Putamen (tissue), 1 donor: ENCODE data around the gene FCN2.

Experiments used
- DNase-seq: peaks from one replicate; pipeline ENCODE4 v3.0.0-alpha.2; 2016; ENCODE audit warnings: low spot score

The FCN2 gene

GRCh38 chr9:134869554-134870300 is 10.9 kb upstream of the FCN2 start:
- no peak for DNase-seq

- no peak for DNase-seq
These were observed 10.3 kb upstream of the FCN2 start for GRCh38 chr9:134870301-134870694.

GRCh38 chr9:134870746-134871662 is 9.6 kb upstream of the FCN2 start:
- no peak for DNase-seq

GRCh38 chr9:134871697-134872340 is 8.8 kb upstream of the FCN2 start:
- DNase-seq: no peak

- no peak for DNase-seq
These were observed 8.0 kb upstream of the FCN2 start for GRCh38 chr9:134872482-134873231.

GRCh38 chr9:134875371-134875770 is 5.2 kb upstream of the FCN2 start:
- no peak for DNase-seq

- no peak for DNase-seq
These were observed 3.1 kb upstream of the FCN2 start for GRCh38 chr9:134877541-134877940.

GRCh38 chr9:134879664-134880483 is 736 bp upstream of the FCN2 start:
- no peak for DNase-seq

GRCh38 chr9:134881313-134881670 is 682 bp downstream of the FCN2 start:
- DNase-seq: no peak

- DNase-seq: no peak
These were observed 1.7 kb downstream of the FCN2 start for GRCh38 chr9:134882204-134882785.

GRCh38 chr9:134883040-134883782 is 2.6 kb downstream of the FCN2 start:
- DNase-seq: no peak

GRCh38 chr9:134884492-134884891 is 3.9 kb downstream of the FCN2 start:
- DNase-seq: no peak

- DNase-seq: no peak
These were observed 4.5 kb downstream of the FCN2 start for GRCh38 chr9:134885001-134885678.

GRCh38 chr9:134885679-134886412 is 5.2 kb downstream of the FCN2 start:
- DNase-seq: no peak

- no peak for DNase-seq
These were observed 5.9 kb downstream of the FCN2 start for GRCh38 chr9:134886413-134886913.

- DNase-seq: no peak
These were observed 6.6 kb downstream of the FCN2 start for GRCh38 chr9:134887219-134887618.

GRCh38 chr9:134887686-134888602 is 7.3 kb downstream of the FCN2 start:
- DNase-seq: no peak
